ENCODE results near the gene ADD2.
"Not testable (repeated sequence)": the region's sequence is repeated elsewhere in the genome, so short reads cannot be mapped to it uniquely, and the experiment has no call there.

Gene ADD2

DNA sequence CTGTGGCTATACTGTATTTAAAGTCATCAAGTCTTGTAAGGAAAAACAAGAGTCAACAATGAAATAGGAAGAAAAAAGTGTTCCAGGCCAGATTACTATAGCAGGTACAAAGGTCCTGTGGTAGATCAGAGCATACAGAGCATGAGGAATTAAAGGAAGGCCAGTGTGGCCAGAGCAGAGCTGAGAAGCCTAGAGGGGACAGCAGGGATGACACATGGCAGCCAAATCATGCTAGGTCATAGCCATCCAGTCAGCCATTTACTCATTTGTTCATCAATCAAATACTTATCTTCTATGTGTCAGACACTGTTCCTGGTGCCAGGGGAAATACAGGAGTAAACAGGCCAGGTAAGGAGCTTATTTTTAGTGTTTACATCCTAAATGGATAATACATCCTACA is 24.3 kb downstream of the ADD2 start:
- DNase-seq (ENCODE audit: low read depth), result no peak
- H3K4me3 ChIP-seq (ENCODE audit: low read length), result no peak overlapping the region
- TF ChIP-seq, protein P1, sequence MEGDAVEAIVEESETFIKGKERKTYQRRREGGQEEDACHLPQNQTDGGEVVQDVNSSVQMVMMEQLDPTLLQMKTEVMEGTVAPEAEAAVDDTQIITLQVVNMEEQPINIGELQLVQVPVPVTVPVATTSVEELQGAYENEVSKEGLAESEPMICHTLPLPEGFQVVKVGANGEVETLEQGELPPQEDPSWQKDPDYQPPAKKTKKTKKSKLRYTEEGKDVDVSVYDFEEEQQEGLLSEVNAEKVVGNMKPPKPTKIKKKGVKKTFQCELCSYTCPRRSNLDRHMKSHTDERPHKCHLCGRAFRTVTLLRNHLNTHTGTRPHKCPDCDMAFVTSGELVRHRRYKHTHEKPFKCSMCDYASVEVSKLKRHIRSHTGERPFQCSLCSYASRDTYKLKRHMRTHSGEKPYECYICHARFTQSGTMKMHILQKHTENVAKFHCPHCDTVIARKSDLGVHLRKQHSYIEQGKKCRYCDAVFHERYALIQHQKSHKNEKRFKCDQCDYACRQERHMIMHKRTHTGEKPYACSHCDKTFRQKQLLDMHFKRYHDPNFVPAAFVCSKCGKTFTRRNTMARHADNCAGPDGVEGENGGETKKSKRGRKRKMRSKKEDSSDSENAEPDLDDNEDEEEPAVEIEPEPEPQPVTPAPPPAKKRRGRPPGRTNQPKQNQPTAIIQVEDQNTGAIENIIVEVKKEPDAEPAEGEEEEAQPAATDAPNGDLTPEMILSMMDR (conservative IDR thresholded peaks at IDR 0.05; ENCODE audit: low read length), result no peak

DNA sequence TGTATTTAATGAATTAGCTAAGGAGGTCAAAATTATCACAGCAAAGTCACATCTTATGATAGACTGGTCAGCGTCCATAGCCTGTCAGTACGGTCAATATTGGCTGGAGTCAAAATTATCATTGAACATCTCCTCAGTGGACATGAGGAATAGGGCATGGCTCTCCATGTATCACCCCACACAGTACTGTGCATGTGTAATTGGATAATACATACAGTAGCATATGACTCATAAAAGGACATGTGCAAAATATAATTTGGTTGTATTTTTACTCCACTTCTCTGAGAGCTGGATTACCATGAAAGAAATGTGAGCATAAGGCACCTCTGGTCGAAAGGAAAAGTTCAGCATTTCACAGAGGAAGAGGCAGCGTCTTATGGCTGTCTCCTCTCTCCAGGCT is 24.9 kb downstream of the ADD2 start:
- TF ChIP-seq, protein P1 (conservative IDR thresholded peaks at IDR 0.05; ENCODE audit: low read length), result no peak
- no peak for DNase-seq (ENCODE audit: low read depth)
- H3K4me3 ChIP-seq (ENCODE audit: low read length), result no peak overlapping the region

DNA sequence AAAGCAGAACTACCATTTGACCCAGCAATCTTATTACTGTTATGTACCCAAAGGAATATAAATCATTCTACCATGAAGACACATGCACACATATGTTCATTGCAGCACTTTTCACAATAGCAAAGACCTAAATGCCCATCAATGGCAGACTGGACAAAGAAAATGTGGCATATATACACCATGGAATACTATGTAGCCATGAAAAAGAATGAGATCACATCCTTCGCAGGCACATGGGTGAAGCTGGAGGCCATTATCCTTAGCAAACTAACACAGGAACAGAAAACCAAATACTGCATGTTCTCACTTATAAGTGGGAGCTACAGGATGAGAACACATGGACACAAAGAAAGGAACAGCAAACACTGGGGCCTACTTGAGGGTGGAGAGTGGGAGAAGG is 28.5 kb downstream of the ADD2 start:
- DNase-seq (ENCODE audit: low read depth); H3K4me3 ChIP-seq (ENCODE audit: low read length): not testable (repeated sequence)

DNA sequence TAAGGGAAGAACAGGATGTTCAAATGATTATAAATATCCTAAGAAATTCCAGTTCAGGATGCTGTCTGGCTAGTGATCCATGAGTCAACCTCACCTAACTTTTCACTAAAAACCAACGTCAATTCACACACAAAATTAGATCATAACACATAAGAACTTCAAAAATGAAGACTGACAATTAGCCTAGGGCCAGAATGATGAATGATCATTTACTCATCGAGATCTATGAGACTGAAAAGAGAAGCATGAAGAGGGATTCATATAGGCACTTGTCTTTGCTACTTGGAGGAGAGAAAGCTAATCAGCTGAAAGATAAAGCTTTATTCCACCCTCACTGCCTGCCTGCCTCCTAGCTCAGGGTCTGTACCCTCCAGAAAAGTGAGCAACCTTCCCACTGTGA is 29.8 kb downstream of the ADD2 start:
- TF ChIP-seq, protein P1 (conservative IDR thresholded peaks at IDR 0.05; ENCODE audit: low read length), result no peak
- no peak for DNase-seq (ENCODE audit: low read depth)
- H3K4me3 ChIP-seq (ENCODE audit: low read length), result no peak overlapping the region

DNA sequence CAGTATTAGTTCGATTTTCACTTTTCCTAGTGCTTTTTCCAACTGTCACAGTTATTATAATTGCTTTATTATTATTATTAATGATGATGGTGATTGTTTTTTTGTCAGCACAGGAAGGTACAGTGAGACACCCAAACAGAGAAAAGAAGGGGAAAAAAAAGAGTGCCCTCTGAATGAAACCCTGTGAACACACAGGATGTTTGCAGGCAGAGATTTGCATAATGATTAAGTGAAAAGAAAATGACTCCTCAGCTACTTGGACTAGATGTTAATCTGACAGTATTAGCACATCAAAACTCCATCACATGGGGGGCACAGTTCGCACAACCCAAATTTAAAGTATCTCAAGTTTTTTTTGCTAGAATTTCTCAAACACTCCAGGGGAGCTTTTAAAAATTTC is 32.9 kb downstream of the ADD2 start:
- no peak for DNase-seq (ENCODE audit: low read depth)
- no peak overlapping the region for H3K4me3 ChIP-seq (ENCODE audit: low read length)
- TF ChIP-seq, protein P1 (conservative IDR thresholded peaks at IDR 0.05; ENCODE audit: low read length), result no peak

DNA sequence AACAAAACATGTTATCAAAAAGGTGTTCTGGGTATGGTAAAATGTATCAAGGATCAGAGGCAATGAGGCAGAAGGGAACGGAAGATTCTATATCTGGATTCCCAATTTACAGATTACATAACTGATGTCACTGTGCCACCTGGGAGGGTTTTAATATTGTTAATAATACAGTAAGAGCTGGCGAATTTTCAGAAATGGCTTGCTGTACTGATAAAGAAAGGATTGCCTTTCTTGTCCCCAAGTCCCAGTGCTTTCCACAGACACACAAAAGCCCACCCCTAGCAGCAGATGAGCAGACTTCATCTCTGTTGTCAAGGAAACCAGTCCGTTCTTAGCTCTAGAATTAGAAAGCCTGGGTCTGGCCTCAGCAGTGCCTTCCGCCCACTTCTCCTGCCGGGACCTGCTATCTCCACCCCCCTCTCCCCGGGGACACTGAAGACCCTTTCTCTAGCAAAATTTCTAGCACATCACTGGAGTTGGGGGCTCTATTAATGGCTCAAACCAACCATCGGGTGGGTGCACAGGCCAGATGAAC is 34.3 kb downstream of the ADD2 start:
- DNase-seq (ENCODE audit: low read depth), result no peak
- H3K4me3 ChIP-seq (ENCODE audit: low read length), result no peak overlapping the region
- TF ChIP-seq, protein P1 (conservative IDR thresholded peaks at IDR 0.05; ENCODE audit: low read length), result no peak

DNA sequence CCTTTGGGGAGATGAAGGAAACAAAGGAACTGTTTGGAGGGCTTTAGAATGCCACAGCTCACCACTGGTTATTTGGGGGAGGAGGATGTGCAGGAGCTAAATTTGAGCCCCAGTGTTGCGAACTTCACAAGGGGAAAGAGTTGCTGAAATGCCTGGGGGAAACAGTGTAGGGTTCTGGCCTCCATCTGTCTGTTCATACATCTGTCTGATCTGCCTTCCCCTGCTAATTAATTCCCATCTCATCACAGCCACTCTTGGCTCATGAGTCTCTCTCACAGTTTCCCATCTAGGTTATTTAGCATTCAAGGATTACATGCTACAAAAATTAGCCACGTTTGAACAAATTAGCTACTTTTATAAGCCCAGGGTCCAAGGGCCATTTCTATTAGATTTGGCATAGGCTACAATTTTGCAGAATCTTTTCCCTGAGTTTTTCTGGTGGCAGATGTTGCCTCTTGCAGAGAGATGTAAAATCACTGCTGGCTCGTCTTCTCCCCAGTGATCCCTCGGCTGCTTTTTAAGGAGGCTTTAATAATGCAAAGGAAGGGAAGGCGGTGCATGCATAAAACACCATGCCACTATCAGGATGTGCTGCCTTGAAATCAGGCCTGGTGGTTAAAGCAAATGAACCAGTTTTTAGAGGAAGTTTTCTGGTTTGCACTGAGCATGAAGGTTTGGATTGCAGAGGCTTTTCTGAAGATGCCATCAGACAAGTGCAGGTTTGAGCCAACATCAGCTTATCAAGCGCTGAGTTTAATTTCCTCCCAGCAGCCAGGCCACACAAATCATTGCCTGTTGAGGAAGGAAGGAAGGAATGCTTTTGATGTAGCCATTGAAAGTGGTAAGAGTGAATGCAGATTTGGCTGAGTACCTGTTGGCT is 35.0 kb downstream of the ADD2 start:
- TF ChIP-seq, protein P1 (conservative IDR thresholded peaks at IDR 0.05; ENCODE audit: low read length), result no peak
- H3K4me3 ChIP-seq (ENCODE audit: low read length), result no peak overlapping the region
- DNase-seq (ENCODE audit: low read depth), result no peak

Data from AG10803 (cell line).